Sigmoid colon (tissue), 3 donors: ENCODE results near the gene MRPL41.

ENCODE experiments used
- POLR2A ChIP-seq, 2 donors: fragments of 450-650 bp; IDR thresholded peaks; one replicate each; pipeline ENCODE4 v1.6.1; 2016; ENCODE audit warnings: antibody characterized with exemption in 2 of 2, mild to moderate bottlenecking in 2 of 2, moderate library complexity in 2 of 2
- TF ChIP-seq, protein P1 (sequence below), 4 experiments: fragments of 450-650 bp in 3 of 4; fragments of 200-600 bp in 1 of 4; IDR thresholded peaks; one replicate each; pipeline ENCODE4 v1.5.1; 2016 to 2019; ENCODE audit warnings: antibody characterized with exemption in 4 of 4, mild to moderate bottlenecking in 3 of 4, moderate library complexity in 2 of 4

GRCh38 chr9:137575364-137575715, 23.7 kb downstream of the MRPL41 start:
- TF ChIP-seq, protein P1, sequence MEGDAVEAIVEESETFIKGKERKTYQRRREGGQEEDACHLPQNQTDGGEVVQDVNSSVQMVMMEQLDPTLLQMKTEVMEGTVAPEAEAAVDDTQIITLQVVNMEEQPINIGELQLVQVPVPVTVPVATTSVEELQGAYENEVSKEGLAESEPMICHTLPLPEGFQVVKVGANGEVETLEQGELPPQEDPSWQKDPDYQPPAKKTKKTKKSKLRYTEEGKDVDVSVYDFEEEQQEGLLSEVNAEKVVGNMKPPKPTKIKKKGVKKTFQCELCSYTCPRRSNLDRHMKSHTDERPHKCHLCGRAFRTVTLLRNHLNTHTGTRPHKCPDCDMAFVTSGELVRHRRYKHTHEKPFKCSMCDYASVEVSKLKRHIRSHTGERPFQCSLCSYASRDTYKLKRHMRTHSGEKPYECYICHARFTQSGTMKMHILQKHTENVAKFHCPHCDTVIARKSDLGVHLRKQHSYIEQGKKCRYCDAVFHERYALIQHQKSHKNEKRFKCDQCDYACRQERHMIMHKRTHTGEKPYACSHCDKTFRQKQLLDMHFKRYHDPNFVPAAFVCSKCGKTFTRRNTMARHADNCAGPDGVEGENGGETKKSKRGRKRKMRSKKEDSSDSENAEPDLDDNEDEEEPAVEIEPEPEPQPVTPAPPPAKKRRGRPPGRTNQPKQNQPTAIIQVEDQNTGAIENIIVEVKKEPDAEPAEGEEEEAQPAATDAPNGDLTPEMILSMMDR (IDR thresholded peaks at IDR 0.05) = no peak
- TF ChIP-seq POLR2A (IDR thresholded peaks at IDR 0.05) = no peak
